Right lobe of liver (tissue), 4 donors: ENCODE measurements around the gene DRGX.

Source experiments
- CTCF ChIP-seq, 4 donors: fragments of 200-600 bp in 3 of 4; fragments of 450-650 bp in 1 of 4; IDR thresholded peaks; one replicate each; pipeline versions ENCODE4 v1.5.1 to v1.8.0; 2016 to 2022; ENCODE audit warnings: antibody characterized with exemption in 4 of 4, mild to moderate bottlenecking in 2 of 4
- POLR2A ChIP-seq: fragments of 450-650 bp; IDR thresholded peaks from one replicate; pipeline ENCODE4 v1.6.1; 2017; ENCODE audit warnings: antibody characterized with exemption, mild to moderate bottlenecking
- donor health status: DM: no; HTN: no; CAD: no.
- donor health status: DM: no; HTN: no; CAD: no.
- donor health status: DM: no; HTN: yes; CAD: no.

DNA sequence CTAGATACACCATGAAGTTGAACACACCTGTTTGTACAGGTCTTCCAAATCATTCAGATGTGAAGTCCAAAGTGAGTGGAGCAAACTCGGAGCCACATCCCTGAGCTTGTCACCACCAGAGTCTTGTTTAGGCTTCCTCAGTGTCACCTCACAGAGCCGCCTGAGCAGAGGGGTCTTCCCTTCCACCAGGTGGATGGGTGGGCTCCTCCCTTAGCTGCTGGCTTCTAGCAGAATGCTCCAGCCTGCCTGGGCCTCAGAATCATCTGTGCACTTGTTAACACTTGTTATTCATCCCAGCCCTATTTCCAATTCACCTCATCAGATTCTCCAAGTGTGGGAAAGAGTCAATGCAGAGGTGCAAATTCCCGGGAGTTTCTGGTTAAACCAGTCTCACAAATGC is 64.5 kb downstream of the DRGX start:
- TF ChIP-seq CTCF (IDR thresholded peaks at IDR 0.05) (no peak), POLR2A (no peak)
